Measurements from ENCODE around the gene DEF6.

Gene DEF6

GRCh38 chr6:35295036-35295435, 2.6 kb upstream of the DEF6 start:
- DNase-seq, result no peak
- no peak overlapping the region for H3K27ac Mint-ChIP-seq
- H3K4me3 Mint-ChIP-seq, result no peak overlapping the region
- peaks cover 5% of the 10 kb centered on the region for H3K27me3 Mint-ChIP-seq (ENCODE audit: low read depth, poor library complexity)
- TF ChIP-seq CTCF (IDR thresholded peaks at IDR 0.05), result no peak
- peaks cover 17% of the 10 kb centered on the region for H3K4me1 Mint-ChIP-seq
- no peaks in the 10 kb centered on the region for H3K9me3 Mint-ChIP-seq
- H3K36me3 Mint-ChIP-seq (ENCODE audit: low read depth), result peaks cover 6% of the 10 kb centered on the region

GRCh38 chr6:35295521-35296315, 1.9 kb upstream of the DEF6 start:
- Mint-ChIP-seq H3K36me3 (ENCODE audit: low read depth) (peaks cover 6% of the 10 kb centered on the region), H3K27me3 (ENCODE audit: low read depth, poor library complexity) (peaks cover 5% of the 10 kb centered on the region), H3K4me1 (peaks cover 17% of the 10 kb centered on the region), H3K27ac (no peak overlapping the region), H3K4me3 (no peak overlapping the region), H3K9me3 (no peaks in the 10 kb centered on the region)
- no peak for TF ChIP-seq CTCF (IDR thresholded peaks at IDR 0.05)
- no peak for DNase-seq

GRCh38 chr6:35296931-35297600, 552 bp upstream of the DEF6 start:
- Mint-ChIP-seq H3K36me3 (ENCODE audit: low read depth) (peaks cover 6% of the 10 kb centered on the region), H3K4me1 (peaks cover 17% of the 10 kb centered on the region), H3K9me3 (no peaks in the 10 kb centered on the region), H3K4me3 (no peak overlapping the region), H3K27ac (no peak overlapping the region), H3K27me3 (ENCODE audit: low read depth, poor library complexity) (peaks cover 5% of the 10 kb centered on the region)
- no peak for DNase-seq
- TF ChIP-seq CTCF (IDR thresholded peaks at IDR 0.05), result no peak

- Mint-ChIP-seq H3K4me1 (peaks cover 31% of the 10 kb centered on the region), H3K9me3 (no peaks in the 10 kb centered on the region), H3K36me3 (ENCODE audit: low read depth) (peaks cover 6% of the 10 kb centered on the region), H3K27me3 (ENCODE audit: low read depth, poor library complexity) (peaks cover 8% of the 10 kb centered on the region), H3K27ac (no peak overlapping the region), H3K4me3 (no peak overlapping the region)
- TF ChIP-seq CTCF (IDR thresholded peaks at IDR 0.05), result no peak
- DNase-seq, result no peak
These were observed 1.1 kb downstream of the DEF6 start for GRCh38 chr6:35298625-35299140.

GRCh38 chr6:35299674-35300073, 2.1 kb downstream of the DEF6 start:
- H3K4me1 Mint-ChIP-seq, result peaks cover 38% of the 10 kb centered on the region
- no peak overlapping the region for H3K4me3 Mint-ChIP-seq
- no peak for TF ChIP-seq CTCF (IDR thresholded peaks at IDR 0.05)
- H3K27ac Mint-ChIP-seq, result no peak overlapping the region
- H3K36me3 Mint-ChIP-seq (ENCODE audit: low read depth), result no peaks in the 10 kb centered on the region
- DNase-seq, result no peak
- H3K9me3 Mint-ChIP-seq, result no peaks in the 10 kb centered on the region
- H3K27me3 Mint-ChIP-seq (ENCODE audit: low read depth, poor library complexity), result peaks cover 8% of the 10 kb centered on the region
